ENCODE data around the gene FBXL17. TPM values are rescaled to one million over a fixed set of nuclear protein-coding genes. Genes with fewer than 3 reads are reported as not detected.

FBXL17 gene
- total RNA-seq, 1 experiment from 2014 or later, result 5.3 TPM

GRCh38 chr5:108212775-108213346, 169.0 kb downstream of the FBXL17 start:
- no CpG with 5 or more reads among the region's 3 CpGs for WGBS (ENCODE audit: extremely low coverage, insufficient read length, low lambda C conversion rate)
- Mint-ChIP-seq H3K27me3 (ENCODE audit: low read depth) (no peaks in the 10 kb centered on the region), H3K4me3 (no peak overlapping the region)

More at GRCh38 chr5:108212775-108213346, 169.0 kb downstream of the FBXL17 start:
- Histone ChIP-seq H3K79me1 (ENCODE audit: insufficient read depth, low read depth, low read length, poor library complexity, severe bottlenecking) (no peaks in the 10 kb centered on the region), H3K4me2 (ENCODE audit: insufficient read depth, insufficient read length, low read length) (no peak overlapping the region), H3K9me3 (ENCODE audit: control insufficient read depth, low read depth, low read length) (no peaks in the 10 kb centered on the region), H3K18ac (ENCODE audit: insufficient read length, low read depth, low read length) (no peak overlapping the region), H2BK12ac (ENCODE audit: insufficient read length, low read depth, low read length) (no peak overlapping the region), H4K5ac (ENCODE audit: insufficient read length, low read depth, low read length) (no peak overlapping the region), H2AFZ (ENCODE audit: low read length) (no peak overlapping the region), H3T11ph (ENCODE audit: low read length) (no peak overlapping the region), H2BK5ac (ENCODE audit: insufficient read length, low read length) (no peak overlapping the region), H3K27me3 (ENCODE audit: insufficient read depth, low read length) (no peaks in the 10 kb centered on the region), H3K27ac (ENCODE audit: insufficient read length, low read depth, low read length) (no peak overlapping the region), H3K23ac (ENCODE audit: insufficient read length, low read depth, low read length) (no peak overlapping the region), H4K91ac (ENCODE audit: insufficient read length, low read depth, low read length) (no peak overlapping the region), H2AK5ac (ENCODE audit: insufficient read length, low read length) (no peak overlapping the region), H3K4ac (ENCODE audit: low read depth, low read length) (no peak overlapping the region), H4K20me1 (ENCODE audit: control insufficient read depth, insufficient read depth, insufficient read length) (no peaks in the 10 kb centered on the region), H2BK15ac (ENCODE audit: low read depth, low read length) (no peak overlapping the region), H2BK120ac (ENCODE audit: low read depth, low read length, poor library complexity, severe bottlenecking) (no peak overlapping the region), H2BK20ac (ENCODE audit: low read depth, low read length, poor library complexity, severe bottlenecking) (no peak overlapping the region), H3K56ac (ENCODE audit: insufficient read length, low read depth, low read length) (no peak overlapping the region), H3K4me1 (ENCODE audit: insufficient read depth, low read length) (peaks cover 2% of the 10 kb centered on the region; the same call in 1 of the 2 replicates), H4K8ac (replicated peaks; ENCODE audit: insufficient read length, low read depth, low read length) (no peak overlapping the region), H3K14ac (ENCODE audit: insufficient read depth, low read length) (no peak overlapping the region), H3K23me2 (ENCODE audit: insufficient read length, low read depth, low read length, poor library complexity, severe bottlenecking) (no peaks in the 10 kb centered on the region), H3K79me2 (ENCODE audit: insufficient read depth, low read length) (no peaks in the 10 kb centered on the region), H3K9ac (ENCODE audit: extremely low read depth, insufficient read length, low read length) (no peak overlapping the region)
- Mint-ChIP-seq H3K4me1 (peaks cover 0 to 7% of the 10 kb centered on the region in 2 experiments; a peak in 3 of 4 replicates), H3K9me3 (peaks cover 6 to 10% of the 10 kb centered on the region in 2 experiments; a peak in 4 of 5 replicates), H3K27ac (peak overlapping the region in 2 of 3 experiments; percentile 49 to 76; a peak in 3 of 7 replicates), H3K36me3 (ENCODE audit: insufficient read depth in 1 of 3, low read depth in 3 of 3) (peaks cover 1 to 12% (median 10%) of the 10 kb centered on the region in 3 experiments; a peak in 4 of 7 replicates)
- peak; percentile 65 for DNase-seq
- no peak for TF ChIP-seq CTCF (conservative IDR thresholded peaks at IDR 0.05)
